ENCODE results near the gene RALGAPA1.

Gene RALGAPA1

GRCh38 chr14:35666429-35667043 is 142.6 kb downstream of the RALGAPA1 start:
- Histone ChIP-seq H4K20me1 (ENCODE audit: insufficient read depth, low read length) (no peaks in the 10 kb centered on the region), H2AFZ (ENCODE audit: low read depth, low read length) (no peak overlapping the region), H3K9me3 (ENCODE audit: insufficient read depth, low read length, severe bottlenecking) (no peaks in the 10 kb centered on the region), H3K9ac (ENCODE audit: low read depth, low read length) (no peak overlapping the region), H3K36me3 (ENCODE audit: insufficient read depth, low read length) (peaks cover 16% of the 10 kb centered on the region; the same call in 1 of the 2 replicates), H3K4me1 (ENCODE audit: insufficient read depth, low read length) (no peaks in the 10 kb centered on the region), H3K4me3 (ENCODE audit: low read depth in 1 of 2, low read length in 2 of 2) (no peak overlapping the region), H3K27me3 (ENCODE audit: insufficient read depth, low read length, poor library complexity) (no peaks in the 10 kb centered on the region), H3K27ac (ENCODE audit: low read length) (no peak overlapping the region), H3K4me2 (ENCODE audit: insufficient read depth, low read length) (no peak overlapping the region), H3K79me2 (ENCODE audit: insufficient read depth, low read length) (no peaks in the 10 kb centered on the region)
- TF ChIP-seq, protein P1, sequence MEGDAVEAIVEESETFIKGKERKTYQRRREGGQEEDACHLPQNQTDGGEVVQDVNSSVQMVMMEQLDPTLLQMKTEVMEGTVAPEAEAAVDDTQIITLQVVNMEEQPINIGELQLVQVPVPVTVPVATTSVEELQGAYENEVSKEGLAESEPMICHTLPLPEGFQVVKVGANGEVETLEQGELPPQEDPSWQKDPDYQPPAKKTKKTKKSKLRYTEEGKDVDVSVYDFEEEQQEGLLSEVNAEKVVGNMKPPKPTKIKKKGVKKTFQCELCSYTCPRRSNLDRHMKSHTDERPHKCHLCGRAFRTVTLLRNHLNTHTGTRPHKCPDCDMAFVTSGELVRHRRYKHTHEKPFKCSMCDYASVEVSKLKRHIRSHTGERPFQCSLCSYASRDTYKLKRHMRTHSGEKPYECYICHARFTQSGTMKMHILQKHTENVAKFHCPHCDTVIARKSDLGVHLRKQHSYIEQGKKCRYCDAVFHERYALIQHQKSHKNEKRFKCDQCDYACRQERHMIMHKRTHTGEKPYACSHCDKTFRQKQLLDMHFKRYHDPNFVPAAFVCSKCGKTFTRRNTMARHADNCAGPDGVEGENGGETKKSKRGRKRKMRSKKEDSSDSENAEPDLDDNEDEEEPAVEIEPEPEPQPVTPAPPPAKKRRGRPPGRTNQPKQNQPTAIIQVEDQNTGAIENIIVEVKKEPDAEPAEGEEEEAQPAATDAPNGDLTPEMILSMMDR (IDR thresholded peaks at IDR 0.05; ENCODE audit: borderline replicate concordance, extremely low read depth, low read length, poor library complexity, severe bottlenecking): no peak
- no peak for TF ChIP-seq EZH2 (IDR thresholded peaks at IDR 0.05; ENCODE audit: borderline replicate concordance, low read depth, low read length, severe bottlenecking)
- ATAC-seq (ENCODE audit: insufficient read depth, low read depth): no peak
- no peak for DNase-seq

GRCh38 chr14:35661875-35662274 is 147.2 kb downstream of the RALGAPA1 start:
- H4K20me1 ChIP-seq (ENCODE audit: insufficient read depth, low read length): no peaks in the 10 kb centered on the region
- H3K9ac ChIP-seq (ENCODE audit: low read depth, low read length): no peak overlapping the region
- H3K36me3 ChIP-seq (ENCODE audit: insufficient read depth, low read length): peaks cover 11% of the 10 kb centered on the region; the same call in 1 of the 2 replicates
- H3K4me2 ChIP-seq (ENCODE audit: insufficient read depth, low read length): no peak overlapping the region
- no peak overlapping the region for H3K4me3 ChIP-seq (ENCODE audit: low read depth in 1 of 2, low read length in 2 of 2)
- DNase-seq: no peak
- no peak overlapping the region for H2AFZ ChIP-seq (ENCODE audit: low read depth, low read length)
- no peak overlapping the region for H3K27ac ChIP-seq (ENCODE audit: low read length)
- no peaks in the 10 kb centered on the region for H3K27me3 ChIP-seq (ENCODE audit: insufficient read depth, low read length, poor library complexity)
- ATAC-seq (ENCODE audit: insufficient read depth, low read depth): no peak
- no peaks in the 10 kb centered on the region for H3K79me2 ChIP-seq (ENCODE audit: insufficient read depth, low read length)
- H3K4me1 ChIP-seq (ENCODE audit: insufficient read depth, low read length): no peaks in the 10 kb centered on the region
- H3K9me3 ChIP-seq (ENCODE audit: insufficient read depth, low read length, severe bottlenecking): no peaks in the 10 kb centered on the region
- TF ChIP-seq EZH2 (IDR thresholded peaks at IDR 0.05; ENCODE audit: borderline replicate concordance, low read depth, low read length, severe bottlenecking): no peak
- TF ChIP-seq, protein P1 (IDR thresholded peaks at IDR 0.05; ENCODE audit: borderline replicate concordance, extremely low read depth, low read length, poor library complexity, severe bottlenecking): no peak

DNA sequence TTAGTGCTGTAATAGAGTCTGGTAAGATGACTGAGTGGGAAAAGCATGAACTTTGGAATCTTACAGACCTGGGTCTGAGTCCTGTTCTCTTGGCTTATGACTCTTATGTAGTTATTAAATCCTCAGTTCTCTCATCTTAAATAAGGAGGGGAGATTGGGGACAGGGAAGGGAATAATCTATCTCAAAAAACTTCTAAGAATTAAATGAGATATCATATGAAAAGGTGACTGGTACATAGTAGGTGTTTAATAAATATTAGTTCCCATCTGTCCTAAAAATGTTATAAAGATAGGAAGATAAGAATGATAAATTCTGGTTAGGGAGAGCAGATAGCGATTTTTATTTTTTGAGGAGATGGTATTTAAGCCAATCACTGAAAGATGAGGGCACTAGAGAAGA is 156.1 kb downstream of the RALGAPA1 start:
- no peak overlapping the region for H3K4me2 ChIP-seq (ENCODE audit: insufficient read depth, low read length)
- H3K27ac ChIP-seq (ENCODE audit: low read length): no peak overlapping the region
- H3K4me1 ChIP-seq (ENCODE audit: insufficient read depth, low read length): no peaks in the 10 kb centered on the region
- H3K79me2 ChIP-seq (ENCODE audit: insufficient read depth, low read length): no peaks in the 10 kb centered on the region
- no peaks in the 10 kb centered on the region for H3K27me3 ChIP-seq (ENCODE audit: insufficient read depth, low read length, poor library complexity)
- no peaks in the 10 kb centered on the region for H3K9me3 ChIP-seq (ENCODE audit: insufficient read depth, low read length, severe bottlenecking)
- H3K36me3 ChIP-seq (ENCODE audit: insufficient read depth, low read length): peaks cover 8% of the 10 kb centered on the region; the same call in 1 of the 2 replicates
- TF ChIP-seq, protein P1 (IDR thresholded peaks at IDR 0.05; ENCODE audit: borderline replicate concordance, extremely low read depth, low read length, poor library complexity, severe bottlenecking): no peak
- TF ChIP-seq EZH2 (IDR thresholded peaks at IDR 0.05; ENCODE audit: borderline replicate concordance, low read depth, low read length, severe bottlenecking): no peak
- H3K4me3 ChIP-seq (ENCODE audit: low read depth in 1 of 2, low read length in 2 of 2): no peak overlapping the region
- no peak overlapping the region for H3K9ac ChIP-seq (ENCODE audit: low read depth, low read length)
- ATAC-seq (ENCODE audit: insufficient read depth, low read depth) (no peak), DNase-seq (no peak)
- no peaks in the 10 kb centered on the region for H4K20me1 ChIP-seq (ENCODE audit: insufficient read depth, low read length)
- H2AFZ ChIP-seq (ENCODE audit: low read depth, low read length): no peak overlapping the region

Data from DND-41 (cell line).